Transverse colon (tissue), 4 donors: ENCODE data around the gene RWDD1. TPM values are rescaled to one million over a fixed set of nuclear protein-coding genes. Genes with fewer than 3 reads are reported as not detected.

Experiments used
- DNase-seq: peaks from one replicate; pipeline ENCODE4 v3.0.0-alpha.2; 2019
- H3K27ac ChIP-seq, 4 donors: fragments of 200-600 bp; sonication (generic); 2 replicates each; pipeline ENCODE4 v1.5.1; 2016 to 2018; ENCODE audit warnings: inconsistent platforms in 4 of 4
- H3K27me3 ChIP-seq: fragments of 200-600 bp; sonication (generic); 2 replicates; pipeline ENCODE4 v1.5.1; 2017; ENCODE audit warnings: inconsistent platforms
- H3K36me3 ChIP-seq, 4 donors: fragments of 200-600 bp; sonication (generic); 2 replicates each; pipeline ENCODE4 v1.5.1; 2017 to 2019; ENCODE audit warnings: inconsistent platforms in 4 of 4
- H3K4me1 ChIP-seq, 4 donors: fragments of 200-600 bp; sonication (generic); 2 replicates each; pipeline ENCODE4 v1.5.1; 2017 to 2020; ENCODE audit warnings: inconsistent platforms in 4 of 4
- H3K4me3 ChIP-seq, 4 donors: fragments of 200-600 bp; sonication (generic); 1 replicate in 1 of 4; 2 replicates in 3 of 4; pipeline versions ENCODE4 v1.5.1 to v1.6.1; 2017 to 2019; ENCODE audit warnings: inconsistent platforms in 4 of 4
- H3K9me3 ChIP-seq, 2 donors: fragments of 200-600 bp; sonication (generic); 2 replicates each; pipeline ENCODE4 v1.5.1; 2017 to 2019; ENCODE audit warnings: inconsistent platforms in 2 of 2
- EP300 ChIP-seq: sonication (generic); formaldehyde crosslinking; IDR thresholded peaks from one replicate; pipeline ENCODE4 v1.6.1; 2017; ENCODE audit warnings: antibody characterized with exemption, low read depth
- POLR2A ChIP-seq: fragments of 450-650 bp; IDR thresholded peaks from one replicate; pipeline ENCODE4 v1.6.1; 2016; ENCODE audit warnings: antibody characterized with exemption, mild to moderate bottlenecking, moderate library complexity
- POLR2AphosphoS5 ChIP-seq, 3 donors: sonication (generic); formaldehyde crosslinking; IDR thresholded peaks; one replicate each; pipeline ENCODE4 v1.6.1; 2016; ENCODE audit warnings: antibody characterized with exemption in 3 of 3
- WGBS, 2 donors: methylation state at CpG; one replicate each; pipeline ENCODE4 v1.1.5; 2018; ENCODE audit warnings: low coverage in 1 of 2; 5-methylcytosine and 5-hydroxymethylcytosine counted together
- in situ Hi-C, 4 donors: fragments of 200-750 bp; cut with MboI; loops; one replicate each; pipeline versions ENCODE4 v1.15.0 to v1.15.1; 2017; ENCODE audit warnings: low sequenced_read_pairs in 3 of 4, low pct_ligation_motif_present in 1 of 4, low pct_unique_long_range_greater_than_20kb in 1 of 4
- intact Hi-C: fragments of 100-400 bp; cut with DNase I; formaldehyde crosslinking; loops from one replicate; pipeline ENCODE4 v1.15.1; 2023; ENCODE audit warnings: low total_unique reads
- total RNA-seq, 4 donors: library from RNA; depleted of rRNA; stranded (reverse); fragments of >200 nt; gene quantifications; one replicate each; pipeline ENCODE4 v1.1.0, GENCODE V29; 2016
- TF ChIP-seq, protein P1 (sequence below), 5 experiments: fragments of 200-600 bp in 3 of 5; fragments of 450-650 bp in 2 of 5; sonication (generic) in 3 of 5; IDR thresholded peaks; 1 replicate in 2 of 5; 2 replicates in 3 of 5; pipeline ENCODE4 v1.5.1; 2016 to 2017; ENCODE audit warnings: antibody characterized with exemption in 5 of 5, inconsistent platforms in 3 of 5, mild to moderate bottlenecking in 2 of 5, moderate library complexity in 1 of 5

The RWDD1 gene
- total RNA-seq, 4 donors from 2014 or later = 16.7 to 37.2 (median 30.3) TPM

DNA sequence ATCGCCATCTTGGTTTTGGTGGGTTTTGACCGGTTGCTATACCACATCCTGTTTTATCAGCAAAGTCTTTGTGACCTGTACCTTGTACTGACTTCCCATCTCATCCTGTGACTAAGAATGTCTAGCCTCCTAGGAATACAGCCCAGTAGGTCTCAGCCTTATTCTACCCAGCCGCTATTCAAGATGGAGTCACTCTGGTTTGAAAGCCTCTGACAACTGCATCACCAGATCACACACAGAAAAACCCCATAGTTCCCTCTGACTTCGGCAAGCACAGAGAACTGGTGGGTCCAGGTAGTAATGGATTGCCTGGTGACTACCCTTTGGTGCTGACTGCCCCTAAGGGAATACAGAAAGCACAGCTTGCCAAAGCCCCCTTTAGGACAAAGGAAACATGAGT, 34.6 kb downstream of the RWDD1 start:
- in situ Hi-C loops = no loop called here
- no peak for DNase-seq

DNA sequence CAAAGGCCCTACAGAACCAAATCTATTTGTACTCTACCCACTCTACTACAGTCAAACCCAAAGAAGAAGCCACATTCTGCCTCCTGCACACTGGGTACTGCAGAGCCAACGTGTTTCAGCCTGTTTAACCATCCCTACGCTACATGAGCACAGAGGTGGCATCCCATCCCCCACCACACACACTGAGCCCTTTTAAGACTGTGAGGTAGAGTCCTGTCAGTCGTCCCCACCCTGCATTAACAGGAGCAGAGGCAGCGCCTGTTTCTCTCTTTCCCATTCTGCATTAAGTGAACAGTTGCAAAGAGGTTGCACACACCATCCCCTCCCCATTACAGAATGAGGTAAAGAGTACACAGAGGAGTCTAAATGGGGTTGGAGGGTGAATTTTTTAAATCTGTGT, 39.8 kb downstream of the RWDD1 start:
- no peak for DNase-seq
- WGBS, 2 donors = 58 to 77% methylated on average over 4 of the region's 4 CpGs
- Histone ChIP-seq H3K9me3 (no peaks in the 10 kb centered on the region), H3K36me3 (no peaks in the 10 kb centered on the region), H3K4me3 (no peak overlapping the region), H3K27ac (no peak overlapping the region), H3K27me3 (no peaks in the 10 kb centered on the region), H3K4me1 (peaks cover 0 to 5% (median 2%) of the 10 kb centered on the region in 4 donors)
- intact Hi-C loops = no loop called here
- no peak for TF ChIP-seq EP300
- TF ChIP-seq, protein P1, sequence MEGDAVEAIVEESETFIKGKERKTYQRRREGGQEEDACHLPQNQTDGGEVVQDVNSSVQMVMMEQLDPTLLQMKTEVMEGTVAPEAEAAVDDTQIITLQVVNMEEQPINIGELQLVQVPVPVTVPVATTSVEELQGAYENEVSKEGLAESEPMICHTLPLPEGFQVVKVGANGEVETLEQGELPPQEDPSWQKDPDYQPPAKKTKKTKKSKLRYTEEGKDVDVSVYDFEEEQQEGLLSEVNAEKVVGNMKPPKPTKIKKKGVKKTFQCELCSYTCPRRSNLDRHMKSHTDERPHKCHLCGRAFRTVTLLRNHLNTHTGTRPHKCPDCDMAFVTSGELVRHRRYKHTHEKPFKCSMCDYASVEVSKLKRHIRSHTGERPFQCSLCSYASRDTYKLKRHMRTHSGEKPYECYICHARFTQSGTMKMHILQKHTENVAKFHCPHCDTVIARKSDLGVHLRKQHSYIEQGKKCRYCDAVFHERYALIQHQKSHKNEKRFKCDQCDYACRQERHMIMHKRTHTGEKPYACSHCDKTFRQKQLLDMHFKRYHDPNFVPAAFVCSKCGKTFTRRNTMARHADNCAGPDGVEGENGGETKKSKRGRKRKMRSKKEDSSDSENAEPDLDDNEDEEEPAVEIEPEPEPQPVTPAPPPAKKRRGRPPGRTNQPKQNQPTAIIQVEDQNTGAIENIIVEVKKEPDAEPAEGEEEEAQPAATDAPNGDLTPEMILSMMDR (IDR thresholded peaks at IDR 0.05) = no peak
- TF ChIP-seq POLR2A = no peak
- in situ Hi-C loops = no loop called here

More for the DNA sequence above, 34.6 kb downstream of the RWDD1 start:
- Histone ChIP-seq H3K4me3 (no peak overlapping the region), H3K9me3 (no peaks in the 10 kb centered on the region), H3K36me3 (no peaks in the 10 kb centered on the region), H3K4me1 (no peaks in the 10 kb centered on the region), H3K27ac (no peak overlapping the region), H3K27me3 (no peaks in the 10 kb centered on the region)
- no peak for TF ChIP-seq POLR2A
- TF ChIP-seq, protein P1 (IDR thresholded peaks at IDR 0.05) = no peak
- no peak for TF ChIP-seq EP300
- no peak for TF ChIP-seq POLR2AphosphoS5 (IDR thresholded peaks at IDR 0.05)
- 94 to 100% methylated on average over 2 to 4 of the region's 4 CpGs for WGBS, 2 donors
- intact Hi-C loops = no loop called here

GRCh38 chr6:116615937-116616736, 44.8 kb downstream of the RWDD1 start, which contains the start of gene RSPH4A:
RSPH4A (plus strand) TSS chr6:116616479; CDS start chr6:116616624, 145 bp downstream.
- WGBS, 2 donors = 1 to 2% methylated on average over 9 to 29 of the region's 29 CpGs
- no peak for TF ChIP-seq EP300
- TF ChIP-seq POLR2A = no peak
- TF ChIP-seq POLR2AphosphoS5 (IDR thresholded peaks at IDR 0.05) = no peak
- TF ChIP-seq, protein P1 (IDR thresholded peaks at IDR 0.05) = no peak
- Histone ChIP-seq H3K27ac (peak within 1 kb of the TSS in 2 of 4 donors; percentile 16 to 50), H3K4me1 (peaks cover 0 to 13% (median 9%) of the 10 kb centered on the region in 4 donors), H3K4me3 (peak within 1 kb of the TSS; percentile 33 to 55 (median 37)), H3K27me3 (no peaks in the 10 kb centered on the region), H3K9me3 (no peaks in the 10 kb centered on the region), H3K36me3 (no peaks in the 10 kb centered on the region)
- peak; percentile 85 for DNase-seq
- in situ Hi-C loops = no loop called here
- intact Hi-C loops = no loop called here

GRCh38 chr6:116616737-116617053, 45.4 kb downstream of the RWDD1 start:
- Histone ChIP-seq H3K4me1 (peaks cover 0 to 13% (median 9%) of the 10 kb centered on the region in 4 donors), H3K27ac (peak overlapping the region in 1 of 4 donors; percentile 36), H3K36me3 (no peaks in the 10 kb centered on the region), H3K4me3 (peak overlapping the region; percentile 33 to 55 (median 37)), H3K9me3 (no peaks in the 10 kb centered on the region), H3K27me3 (no peaks in the 10 kb centered on the region)
- DNase-seq = peak; percentile 9
- WGBS, 2 donors = 0 to 1% methylated on average over 1 to 16 of the region's 16 CpGs
- intact Hi-C loops (no loop called here), in situ Hi-C loops (no loop called here)
- TF ChIP-seq POLR2A (no peak), EP300 (no peak)
